NCI-H2029 treated with DMSO at 0.1 percent for 48 hours (cell line): ENCODE measurements around the gene SELENOK.
A peak's percentile ranks its signal among the peaks of the same experiment; 100 is the strongest.

Source experiments
- DNase-seq: peaks from one replicate; lab custom pipeline; 2025; lab: John Stamatoyannopoulos, UW

Gene SELENOK

DNA sequence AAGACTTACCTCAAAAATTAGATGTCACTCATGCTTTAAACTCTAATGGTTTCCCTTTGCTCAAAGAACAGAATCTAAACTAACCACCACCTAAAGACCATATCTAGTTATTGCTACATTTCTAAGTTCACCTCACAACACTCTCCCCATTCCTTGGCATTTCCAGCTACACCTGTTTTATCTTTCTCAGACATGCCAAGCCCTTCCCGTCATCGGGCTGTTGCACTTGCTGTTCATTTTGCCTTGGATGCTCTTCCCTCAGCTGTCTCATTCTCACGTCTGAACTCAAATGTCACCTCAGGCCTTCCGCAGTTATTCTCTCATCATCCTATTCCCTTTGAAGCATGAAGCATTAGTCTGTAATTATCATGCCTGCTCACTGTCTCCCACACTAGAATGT, 8.7 kb downstream of the SELENOK start:
- no peak for DNase-seq

DNA sequence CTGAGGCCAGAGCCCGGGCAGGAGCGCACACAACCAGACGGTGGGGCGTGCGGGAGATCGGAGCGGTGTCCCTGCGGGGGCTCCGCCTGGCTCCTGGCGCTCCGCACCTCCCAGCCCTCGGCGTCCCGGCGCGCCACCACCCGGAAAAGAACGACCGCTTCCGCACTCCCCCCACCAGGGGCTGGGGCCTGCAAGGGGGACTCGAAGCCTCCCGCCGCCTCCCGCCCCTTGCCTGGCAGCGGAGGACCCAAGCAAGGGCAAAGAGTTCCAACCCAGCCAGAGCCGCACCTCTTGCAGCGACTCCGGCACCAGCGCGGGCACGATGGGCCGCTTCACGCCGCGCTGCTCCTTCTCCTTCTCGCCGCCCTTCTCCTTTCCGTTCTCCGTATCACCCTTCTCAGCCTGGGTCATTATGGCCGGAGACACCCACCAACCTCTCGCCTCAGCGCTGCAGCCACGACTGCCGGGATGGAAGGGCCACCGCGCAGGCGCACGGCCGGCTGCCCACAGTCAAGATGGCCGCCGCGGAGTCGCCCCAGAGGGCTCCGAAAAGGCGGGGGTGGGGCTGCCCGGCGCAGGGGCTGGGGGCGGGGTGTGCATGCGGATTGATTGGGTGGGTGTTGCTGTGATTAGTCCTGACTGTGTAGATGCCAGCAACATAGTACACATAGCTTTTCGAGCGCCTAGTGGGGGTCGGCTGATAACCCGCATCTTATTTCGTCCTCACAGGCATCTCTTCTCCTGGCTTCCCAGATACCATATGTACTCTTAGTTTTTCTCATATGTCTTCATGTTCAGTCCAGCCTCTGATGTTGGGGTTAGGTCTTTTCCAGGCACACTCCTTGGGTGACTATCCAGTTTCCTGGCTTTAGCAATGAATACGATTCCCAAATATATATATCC, 9.7 kb downstream of the SELENOK start, which contains the start of gene ACTR8:
Gene ACTR8, minus strand, starts transcription at position 462 of the 903 bp plus-strand sequence. Its CDS starts 51 bp downstream, at position 411.
- peak; percentile 38 for DNase-seq

DNA sequence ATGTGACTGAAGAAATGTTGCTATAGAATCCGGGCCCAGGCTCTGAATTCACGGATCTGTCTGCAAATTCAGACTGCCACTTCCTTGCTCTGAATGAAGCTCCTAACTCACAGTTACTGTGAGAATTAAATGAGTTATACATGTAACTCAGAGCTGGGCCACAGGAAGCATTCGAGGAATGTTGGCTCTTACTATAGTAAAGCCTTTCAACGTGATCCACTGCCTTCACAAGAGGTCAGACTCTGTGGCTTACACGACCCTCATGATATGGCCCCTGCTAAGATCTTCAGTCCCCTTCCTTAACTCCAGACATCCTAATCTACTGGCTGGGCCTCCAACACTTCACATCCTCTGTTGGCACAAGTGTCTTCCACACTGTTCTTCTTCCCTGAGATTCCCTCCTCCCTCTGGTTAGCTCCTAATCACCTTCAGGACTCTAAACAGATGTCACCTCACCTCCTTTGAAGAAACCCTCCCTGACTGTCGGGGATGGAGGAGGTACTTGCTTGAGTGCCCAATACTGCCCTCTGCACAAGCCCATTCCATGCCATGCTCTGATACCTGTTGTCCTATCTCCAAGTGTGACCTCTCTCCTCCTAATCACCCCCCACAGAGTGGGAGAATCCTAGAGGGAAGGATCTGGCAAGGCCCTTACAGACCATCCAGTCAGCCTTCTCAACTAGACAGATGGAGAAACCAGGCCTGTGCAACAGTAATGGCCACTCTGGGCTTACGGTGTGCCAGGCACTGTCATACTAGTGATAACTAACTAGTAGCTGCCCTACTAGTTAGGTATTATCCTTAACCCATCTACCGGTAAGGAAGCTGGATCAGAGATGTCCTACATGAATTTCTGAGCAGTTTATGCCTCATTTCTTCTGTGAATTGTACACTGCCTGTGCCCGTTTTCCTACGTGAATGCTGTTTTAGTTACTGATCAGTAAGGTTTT, 11.0 kb downstream of the SELENOK start:
- no peak for DNase-seq

GRCh38 chr3:53865732-53866499, 25.7 kb downstream of the SELENOK start:
- no peak for DNase-seq

DNA sequence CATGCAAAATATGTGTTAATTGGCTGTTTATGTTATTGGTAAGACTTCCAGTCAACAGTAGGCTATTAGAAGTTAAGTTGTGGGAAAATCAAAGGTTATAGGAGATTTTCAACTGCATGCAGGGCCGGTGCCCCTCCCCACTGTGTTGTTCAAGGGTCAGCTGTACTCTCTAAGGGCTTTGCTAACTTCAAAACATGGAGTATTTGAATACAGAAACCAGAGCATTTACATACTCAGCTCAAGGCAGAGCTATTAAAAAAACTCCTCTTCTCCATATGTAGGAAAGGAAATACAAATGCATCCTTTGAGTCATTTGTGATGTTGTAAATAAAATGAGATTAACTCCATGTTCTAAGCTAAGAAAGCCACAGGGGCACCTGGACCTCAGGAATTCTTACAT, 28.5 kb downstream of the SELENOK start:
- DNase-seq = no peak

GRCh38 chr3:53862241-53862640, 29.4 kb downstream of the SELENOK start:
- DNase-seq = no peak

DNA sequence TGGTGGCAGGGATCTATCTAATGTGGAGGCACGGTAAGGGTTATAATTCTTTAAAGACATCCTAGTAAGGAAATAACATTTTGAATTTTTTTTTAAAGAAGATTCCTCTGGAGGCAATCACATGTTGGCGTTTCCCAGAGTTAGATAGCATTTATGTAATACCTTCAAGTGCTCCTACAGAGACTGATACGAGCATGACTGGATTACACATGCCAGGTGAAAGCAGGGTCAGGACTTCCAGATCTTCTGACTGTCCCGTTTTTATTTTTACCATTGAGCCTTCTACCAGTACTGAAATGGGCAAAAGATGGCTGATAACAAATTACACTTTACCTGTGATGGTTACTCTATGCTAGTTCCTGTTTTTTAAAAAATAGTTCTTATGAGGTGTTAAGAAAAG, 31.5 kb downstream of the SELENOK start:
- no peak for DNase-seq

GRCh38 chr3:53859178-53859577, 32.5 kb downstream of the SELENOK start:
- DNase-seq = no peak

GRCh38 chr3:53858096-53858741, 33.4 kb downstream of the SELENOK start:
- DNase-seq = no peak

GRCh38 chr3:53856964-53857363, 34.7 kb downstream of the SELENOK start:
- DNase-seq = no peak

GRCh38 chr3:53850895-53851294, 40.8 kb downstream of the SELENOK start:
- DNase-seq = no peak

DNA sequence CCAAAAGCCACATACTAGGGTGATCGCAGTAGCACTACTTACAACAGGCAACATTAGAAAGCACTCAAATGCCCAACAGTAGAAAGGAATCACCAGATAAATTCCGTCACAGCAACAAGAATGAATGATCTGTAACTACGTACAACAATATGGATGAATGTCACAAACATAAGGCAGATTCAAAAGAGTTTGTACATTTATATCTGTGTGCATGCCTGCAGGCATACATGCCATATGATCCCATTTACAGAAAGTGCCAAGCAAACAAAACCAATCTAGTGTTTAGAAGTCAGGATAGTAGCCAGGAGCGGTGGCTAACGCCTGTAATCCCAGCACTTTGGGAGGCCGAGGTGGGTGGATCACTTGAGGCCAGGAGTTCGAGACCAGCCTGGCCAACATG, 41.7 kb downstream of the SELENOK start:
- no peak for DNase-seq

DNA sequence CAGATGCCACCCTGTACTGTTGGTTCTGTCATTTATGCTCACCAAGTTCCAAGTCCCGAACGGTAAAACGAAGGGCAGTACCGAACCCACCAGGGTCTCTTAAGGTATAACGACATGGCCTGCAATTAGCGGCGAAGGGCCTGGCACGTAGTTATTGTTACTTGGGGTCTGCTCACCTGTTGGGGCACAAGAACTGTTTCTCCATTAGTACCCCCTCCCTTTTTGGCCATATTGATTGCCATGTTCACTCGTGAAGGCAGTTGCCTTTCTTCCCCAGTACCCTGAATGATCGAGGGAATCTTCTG, 44.9 kb downstream of the SELENOK start:
- no peak for DNase-seq

GRCh38 chr3:53846134-53846850, 45.4 kb downstream of the SELENOK start, which contains the start of the genes CHDH and IL17RB:
Gene CHDH (minus strand): TSS chr3:53846419. CDS start chr3:53824008, 22,411 bp downstream.
Gene IL17RB (plus strand): TSS chr3:53846568. CDS start chr3:53846589, 21 bp downstream.
- DNase-seq = no peak

DNA sequence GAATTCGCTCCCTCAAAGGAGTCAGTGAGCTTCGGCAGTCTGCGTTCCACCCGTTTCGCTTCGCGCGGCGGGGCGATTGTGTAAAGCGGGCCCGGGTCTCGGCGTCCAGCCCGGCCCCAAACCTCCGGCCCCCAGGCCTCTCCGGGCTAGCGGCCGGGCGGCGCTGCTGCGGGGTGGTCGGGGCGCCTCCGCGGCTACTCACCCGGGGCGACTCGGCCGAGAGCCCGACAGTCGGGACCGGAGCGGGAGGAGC, 45.9 kb downstream of the SELENOK start:
- DNase-seq = no peak

- no peak for DNase-seq
These were observed 46.4 kb downstream of the SELENOK start for GRCh38 chr3:53845103-53845880.

DNA sequence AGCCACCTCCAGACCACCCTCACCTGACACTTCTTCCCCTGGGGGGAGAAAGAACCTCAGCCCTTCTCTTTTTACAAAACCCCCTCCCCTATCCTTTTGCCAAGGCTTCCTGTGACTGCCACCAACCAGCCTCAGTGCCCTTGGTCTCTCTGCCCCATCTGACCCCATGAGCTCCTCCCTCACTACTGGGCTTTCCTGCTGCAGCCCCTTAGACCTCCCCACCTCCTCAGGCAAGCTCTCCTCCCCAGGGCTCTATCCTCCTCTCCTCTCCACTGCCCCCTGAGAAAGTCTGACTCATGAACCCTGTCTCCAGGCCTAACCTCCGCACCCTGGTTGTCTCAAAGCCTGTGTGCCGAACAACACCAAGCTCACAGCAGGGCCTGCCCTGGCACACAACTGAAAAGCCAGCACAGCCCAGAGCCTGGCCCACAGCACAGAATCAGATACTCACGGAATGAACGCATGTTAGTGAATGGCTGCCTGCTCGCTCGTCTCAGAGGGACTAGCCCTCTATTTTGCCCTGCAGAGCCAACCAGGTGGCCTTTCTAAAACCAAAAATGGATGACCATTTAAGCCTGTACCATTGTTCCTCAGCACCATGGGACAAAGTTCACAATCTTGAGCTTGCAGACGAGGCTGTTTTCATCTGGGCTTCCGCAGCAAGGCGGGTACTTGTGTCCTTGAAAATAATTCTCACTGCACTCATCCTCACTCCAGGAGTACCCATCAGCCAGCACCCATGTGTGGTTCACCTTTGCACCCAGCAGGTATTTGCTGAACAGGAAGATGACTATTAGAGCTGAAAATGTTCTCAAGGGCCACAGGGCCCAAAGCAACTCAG, 47.2 kb downstream of the SELENOK start:
- no peak for DNase-seq

GRCh38 chr3:53843195-53844177, 48.2 kb downstream of the SELENOK start:
- no peak for DNase-seq
